ENCODE results near the gene DNAJC5. TPM values are rescaled to one million over a fixed set of nuclear protein-coding genes. Genes with fewer than 3 reads are reported as not detected.
A peak's percentile ranks its signal among the peaks of the same experiment; 100 is the strongest.

The DNAJC5 gene
- total and polyA plus RNA-seq, 10 donors, result 12.7 to 83.1 (median 58.6) TPM

DNA sequence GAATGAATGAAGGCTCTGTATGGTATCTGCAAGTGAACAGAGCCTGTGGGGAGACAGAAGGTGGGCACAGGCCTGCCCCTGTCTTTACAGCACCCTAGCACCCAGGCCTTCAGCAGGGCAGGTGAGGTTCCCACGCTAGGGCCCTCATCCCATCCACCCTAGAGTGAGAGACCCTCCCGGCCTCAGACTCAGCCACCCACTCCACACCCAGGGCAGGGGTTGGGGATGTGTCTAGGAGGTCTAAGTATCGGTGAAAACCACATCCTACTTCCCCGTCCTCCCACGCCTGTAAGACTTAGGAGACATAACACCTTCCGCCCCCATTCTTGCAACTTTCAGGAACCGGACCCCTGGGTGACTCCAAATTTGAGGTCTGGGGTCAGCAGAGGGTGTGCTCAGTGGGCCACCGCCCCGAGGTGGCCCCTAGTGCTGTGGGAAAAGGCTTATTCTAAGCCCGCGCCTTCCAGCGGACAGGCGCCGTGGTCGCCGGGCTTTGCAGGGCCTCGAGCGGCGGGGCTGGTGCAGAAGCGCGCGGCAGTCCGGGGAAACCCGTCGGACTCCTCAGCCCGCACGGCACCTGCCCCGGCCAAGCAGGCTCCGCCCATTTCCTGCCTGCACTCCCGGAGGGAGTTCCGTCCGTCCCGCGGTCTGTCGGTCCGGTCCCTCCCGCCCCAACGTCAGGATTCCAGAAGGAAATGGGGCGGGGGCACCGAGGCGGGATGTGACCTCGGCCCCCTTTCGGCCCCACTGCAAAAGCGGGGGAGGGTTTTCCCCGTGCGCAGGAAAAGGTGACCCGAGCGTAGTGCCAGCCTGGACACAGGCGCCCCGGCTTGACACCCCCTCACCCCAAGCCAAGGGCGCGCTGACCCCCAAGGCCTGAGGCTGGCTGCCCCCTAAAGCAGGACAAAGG lies 83.6 kb downstream of the DNAJC5 start:
- Histone ChIP-seq H3K4me3 (peak overlapping the region; percentile 45 to 96 (median 72)), H3K27me3 (replicated peaks in 1 of 7) (no peaks in the 10 kb centered on the region), H3K4me1 (peaks cover 46 to 74% (median 62%) of the 10 kb centered on the region in 6 donors), H3K27ac (peak overlapping the region; percentile 76 to 93 (median 88)), H3K9me3 (no peaks in the 10 kb centered on the region), H3K36me3 (peaks cover 0 to 34% (median 9%) of the 10 kb centered on the region in 6 donors)
- TF ChIP-seq POLR2AphosphoS5 (IDR thresholded peaks at IDR 0.05) (peak; percentile 72 to 80 (median 80)), CTCF (IDR thresholded peaks at IDR 0.05 in 8 of 11, conservative IDR thresholded peaks at IDR 0.05 in 3 of 11) (no peak), POLR2A (IDR thresholded peaks at IDR 0.05) (no peak)
- 3 to 8% (median 4%) methylated on average over 22 to 52 of the region's 52 CpGs for WGBS, 5 donors
- peak; percentile 92 for DNase-seq
- intact Hi-C loops (cut with DNase I; ENCODE audit: low total_unique reads), result no loop called here

GRCh38 chr20:63979229-63979556 lies 84.3 kb downstream of the DNAJC5 start:
- H3K9me3 ChIP-seq, result no peaks in the 10 kb centered on the region
- TF ChIP-seq CTCF (IDR thresholded peaks at IDR 0.05 in 8 of 11, conservative IDR thresholded peaks at IDR 0.05 in 3 of 11) (no peak), POLR2A (IDR thresholded peaks at IDR 0.05) (no peak), POLR2AphosphoS5 (IDR thresholded peaks at IDR 0.05) (no peak)
- peak overlapping the region; percentile 76 to 93 (median 88) for H3K27ac ChIP-seq
- no peaks in the 10 kb centered on the region for H3K27me3 ChIP-seq (replicated peaks in 1 of 7)
- 0 to 1% (median 1%) methylated on average over 12 to 47 of the region's 47 CpGs for WGBS, 5 donors
- peak overlapping the region; percentile 45 to 96 (median 72) for H3K4me3 ChIP-seq
- DNase-seq, result no peak
- peaks cover 41 to 74% (median 58%) of the 10 kb centered on the region in 6 donors for H3K4me1 ChIP-seq
- intact Hi-C loops (cut with DNase I; ENCODE audit: low total_unique reads), result no loop called here
- H3K36me3 ChIP-seq, result peaks cover 0 to 40% (median 16%) of the 10 kb centered on the region in 6 donors

- Histone ChIP-seq H3K9me3 (no peaks in the 10 kb centered on the region), H3K36me3 (peaks cover 0 to 41% (median 21%) of the 10 kb centered on the region in 6 donors), H3K27ac (peak within 1 kb of the TSS; percentile 83 to 93 (median 90)), H3K4me3 (peak within 1 kb of the TSS; percentile 45 to 96 (median 78)), H3K27me3 (replicated peaks in 1 of 7) (no peaks in the 10 kb centered on the region), H3K4me1 (peaks cover 41 to 75% (median 57%) of the 10 kb centered on the region in 6 donors)
- TF ChIP-seq CTCF (IDR thresholded peaks at IDR 0.05 in 8 of 11, conservative IDR thresholded peaks at IDR 0.05 in 3 of 11) (peak in 5 of 11 experiments; percentile 6 to 37 (median 32)), POLR2AphosphoS5 (IDR thresholded peaks at IDR 0.05) (peak in 1 of 3 donors; percentile 40), POLR2A (IDR thresholded peaks at IDR 0.05) (no peak)
- peak; percentile 91 for DNase-seq
- intact Hi-C loops (cut with DNase I; ENCODE audit: low total_unique reads), result loop anchor here (5.0 to 10.0 kb wide), 2 partner anchors 55 to 83 kb away; partner anchors contain the start of genes C20orf204 and TCEA2
- WGBS, 5 donors, result 0 to 3% (median 1%) methylated on average over 18 to 52 of the region's 52 CpGs
Observed at GRCh38 chr20:63979557-63980316, 84.8 kb downstream of the DNAJC5 start, which contains the start of gene SAMD10. Gene SAMD10, minus strand, starts transcription at chr20:63979642. Its CDS starts 175 bp downstream, at chr20:63979467.
